HG03159 (cell line): ENCODE results near the gene SMYD5.
A peak's percentile ranks its signal among the peaks of the same experiment; 100 is the strongest.

Source experiments
- ATAC-seq: cut with Tn5 transposase; IDR thresholded peaks from one replicate; pipeline ENCODE4 v1.9.1; 2021; ENCODE audit warnings: mild to moderate bottlenecking, moderate library complexity; ENCODE audit not compliant: unreplicated experiment

SMYD5 gene

DNA sequence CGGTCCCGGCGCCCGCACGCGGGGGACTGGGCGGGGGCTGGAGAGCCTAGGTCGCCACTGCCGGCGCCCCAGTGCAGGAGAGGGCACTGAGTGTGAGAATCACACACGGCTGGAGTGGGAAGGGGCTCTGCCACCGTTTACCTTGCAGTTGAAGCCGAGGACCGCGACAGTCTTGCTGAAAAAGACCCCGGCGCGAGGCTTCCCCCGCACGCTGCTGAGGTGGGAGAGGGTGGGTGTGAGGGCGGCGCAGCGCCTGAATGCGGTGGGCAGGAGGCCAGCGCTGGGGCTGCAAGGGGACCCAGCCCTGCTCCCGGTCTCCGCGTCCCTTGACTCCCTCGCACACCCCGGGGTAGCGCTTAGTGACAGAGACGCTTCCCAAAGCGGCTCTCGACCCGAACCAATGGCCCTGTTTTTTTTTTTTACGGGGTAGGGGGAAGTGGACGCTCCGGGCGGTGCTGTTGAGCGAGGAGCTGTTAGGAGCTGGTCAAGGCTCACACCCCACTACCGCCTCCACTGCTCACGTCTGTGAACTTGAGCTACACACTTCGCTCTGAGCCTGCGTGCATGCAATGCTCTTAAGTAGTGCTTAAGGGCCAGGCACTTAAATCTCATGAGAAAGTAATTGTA is 10.9 kb upstream of the SMYD5 start:
- no peak for ATAC-seq

DNA sequence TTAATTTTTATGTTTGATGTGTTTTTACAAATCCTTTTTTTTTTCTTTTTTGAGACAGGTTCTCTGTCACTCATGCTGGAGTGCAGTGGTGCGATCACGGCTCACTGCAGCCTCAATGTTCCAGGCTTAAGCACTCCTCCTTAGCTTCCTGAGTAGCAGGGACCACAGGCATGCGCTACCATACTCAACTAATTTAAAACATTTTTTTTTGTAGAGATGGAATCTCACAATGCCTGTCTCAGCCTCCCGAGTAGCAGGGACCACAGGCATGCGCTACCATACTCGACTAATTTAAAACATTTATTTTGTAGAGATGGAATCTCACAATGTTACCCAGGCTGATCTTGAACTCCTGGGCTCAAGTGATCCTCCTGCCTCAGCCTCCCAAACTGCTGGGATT is 8.4 kb upstream of the SMYD5 start:
- ATAC-seq = no peak

GRCh38 chr2:73208258-73208657 is 5.8 kb upstream of the SMYD5 start:
- ATAC-seq = no peak

GRCh38 chr2:73210019-73210418 is 4.0 kb upstream of the SMYD5 start:
- ATAC-seq = no peak

- no peak for ATAC-seq
Measured at GRCh38 chr2:73210696-73211095, 3.3 kb upstream of the SMYD5 start.

DNA sequence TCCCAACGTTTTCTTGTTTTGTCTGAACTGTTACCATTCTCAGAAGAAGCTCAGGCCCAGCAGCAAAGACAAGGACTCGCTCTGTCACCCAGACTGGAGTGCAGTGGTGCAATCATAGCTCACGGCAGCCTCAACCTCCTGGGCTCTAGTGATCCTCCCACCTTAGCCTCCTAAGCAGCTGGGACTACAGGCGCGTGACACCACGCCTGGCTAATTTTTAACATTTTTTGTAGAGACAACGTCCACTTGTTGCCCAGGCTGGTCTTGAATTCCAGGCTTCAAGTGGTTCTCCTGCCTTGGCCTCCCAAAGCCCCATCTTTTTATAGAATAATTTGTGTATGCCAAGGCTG is 2.0 kb upstream of the SMYD5 start:
- ATAC-seq = no peak

DNA sequence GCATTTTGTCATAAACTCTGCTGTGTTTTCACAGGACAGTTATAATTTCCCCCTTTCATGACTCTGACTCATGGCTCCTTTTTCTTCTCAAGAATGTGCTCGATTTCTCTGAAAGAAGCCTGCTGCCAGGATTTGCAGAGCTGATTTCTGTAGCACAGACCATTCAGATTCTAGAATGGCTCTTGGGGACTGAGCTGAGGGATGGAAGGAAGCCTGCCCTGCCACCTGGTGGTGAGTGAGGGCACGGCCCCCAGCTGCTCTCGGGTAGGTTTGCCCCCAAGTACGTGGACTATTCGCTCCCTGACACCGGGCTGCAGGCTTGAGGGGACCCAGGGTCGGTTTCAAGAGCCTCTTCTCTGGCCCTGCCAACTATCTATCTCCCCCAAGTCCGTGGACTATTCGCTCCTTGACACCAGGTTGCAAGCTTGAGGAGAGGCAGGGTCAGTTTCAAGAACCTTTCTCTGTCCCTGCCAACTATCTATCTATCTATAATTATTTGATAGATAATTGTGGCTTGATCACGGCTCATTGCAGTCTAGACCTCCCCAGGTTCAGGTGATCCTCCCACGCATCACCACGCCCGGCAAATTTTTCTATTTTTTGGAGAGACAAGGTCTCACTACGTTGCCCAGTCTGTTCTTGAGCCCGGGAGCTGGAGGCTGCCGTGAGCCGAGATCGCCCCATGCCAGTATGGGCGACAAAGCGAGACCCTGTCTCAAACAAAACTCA is 1.4 kb upstream of the SMYD5 start:
- ATAC-seq = peak; percentile 77

DNA sequence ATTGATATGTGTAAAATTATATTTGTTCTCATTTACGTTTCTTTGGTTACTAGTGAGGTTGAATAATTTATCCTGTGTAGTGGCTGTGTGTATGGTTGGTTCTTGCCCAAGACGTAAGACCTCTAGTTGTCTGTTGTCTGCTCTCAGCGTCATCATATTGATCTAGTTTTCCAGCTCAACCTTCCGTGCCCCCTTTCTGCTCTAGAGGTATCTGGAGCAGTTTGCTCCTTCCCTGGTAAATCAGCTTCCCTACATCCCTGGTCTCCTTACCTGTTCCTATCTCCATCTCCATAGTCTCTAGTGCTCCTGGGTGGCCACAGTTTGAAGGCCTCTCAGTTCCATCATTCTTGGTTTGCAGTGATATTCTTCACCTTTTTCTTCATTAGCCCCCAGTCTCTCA is 1.2 kb downstream of the SMYD5 start:
- no peak for ATAC-seq

DNA sequence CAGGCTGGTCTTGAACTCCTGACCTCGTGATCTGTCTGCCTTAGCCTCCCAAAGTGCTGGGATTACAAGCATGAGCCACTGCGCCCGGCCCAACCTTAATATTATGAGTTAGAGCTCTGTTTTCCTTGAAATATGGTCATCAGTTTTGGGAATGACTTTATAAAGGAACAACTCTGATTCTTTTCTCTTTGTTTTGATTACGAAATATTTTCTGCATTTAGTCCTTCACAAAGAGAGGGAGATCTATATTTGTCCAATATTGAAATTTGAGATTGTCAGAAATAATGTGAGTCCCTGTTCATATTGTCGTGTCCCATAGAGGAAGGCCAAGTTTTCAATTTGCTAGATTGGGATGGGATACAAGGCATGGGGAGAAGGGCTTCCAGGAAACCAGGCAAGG is 3.1 kb downstream of the SMYD5 start:
- no peak for ATAC-seq

DNA sequence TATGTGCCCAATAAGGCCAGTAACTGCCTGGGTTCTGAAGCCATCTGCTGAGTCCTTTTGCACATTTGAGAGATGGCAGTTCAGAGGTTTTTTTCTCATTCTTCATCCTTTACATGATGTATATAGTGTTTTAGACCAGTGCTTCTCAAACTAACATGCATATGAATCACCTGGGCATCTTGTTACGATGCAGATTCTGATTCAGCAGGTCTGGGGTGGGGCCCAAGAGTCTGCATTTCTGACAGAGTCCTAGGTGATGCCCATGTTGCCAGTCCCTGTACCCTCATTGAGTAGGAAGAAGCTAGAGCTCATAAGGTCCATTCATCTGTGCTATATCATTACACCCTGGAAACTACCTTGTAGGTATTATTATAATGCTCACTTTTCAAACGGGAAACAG is 3.8 kb downstream of the SMYD5 start:
- no peak for ATAC-seq

- no peak for ATAC-seq
Measured at GRCh38 chr2:73218298-73218697, 4.3 kb downstream of the SMYD5 start.

- ATAC-seq = no peak
Measured at GRCh38 chr2:73223821-73224220, 9.8 kb downstream of the SMYD5 start.

GRCh38 chr2:73225513-73226360 is 11.7 kb downstream of the SMYD5 start:
- no peak for ATAC-seq

- ATAC-seq = no peak
Measured at GRCh38 chr2:73227086-73227485, 13.0 kb downstream of the SMYD5 start.

GRCh38 chr2:73228631-73229030 is 14.6 kb downstream of the SMYD5 start:
- no peak for ATAC-seq

- no peak for ATAC-seq
Measured at GRCh38 chr2:73232403-73233153, 18.5 kb downstream of the SMYD5 start.

GRCh38 chr2:73233154-73233931 is 19.3 kb downstream of the SMYD5 start, which contains the start of gene PRADC1:
Gene PRADC1 (minus strand): TSS chr2:73233239. CDS start chr2:73233160, 79 bp downstream.
- ATAC-seq = peak; percentile 92

DNA sequence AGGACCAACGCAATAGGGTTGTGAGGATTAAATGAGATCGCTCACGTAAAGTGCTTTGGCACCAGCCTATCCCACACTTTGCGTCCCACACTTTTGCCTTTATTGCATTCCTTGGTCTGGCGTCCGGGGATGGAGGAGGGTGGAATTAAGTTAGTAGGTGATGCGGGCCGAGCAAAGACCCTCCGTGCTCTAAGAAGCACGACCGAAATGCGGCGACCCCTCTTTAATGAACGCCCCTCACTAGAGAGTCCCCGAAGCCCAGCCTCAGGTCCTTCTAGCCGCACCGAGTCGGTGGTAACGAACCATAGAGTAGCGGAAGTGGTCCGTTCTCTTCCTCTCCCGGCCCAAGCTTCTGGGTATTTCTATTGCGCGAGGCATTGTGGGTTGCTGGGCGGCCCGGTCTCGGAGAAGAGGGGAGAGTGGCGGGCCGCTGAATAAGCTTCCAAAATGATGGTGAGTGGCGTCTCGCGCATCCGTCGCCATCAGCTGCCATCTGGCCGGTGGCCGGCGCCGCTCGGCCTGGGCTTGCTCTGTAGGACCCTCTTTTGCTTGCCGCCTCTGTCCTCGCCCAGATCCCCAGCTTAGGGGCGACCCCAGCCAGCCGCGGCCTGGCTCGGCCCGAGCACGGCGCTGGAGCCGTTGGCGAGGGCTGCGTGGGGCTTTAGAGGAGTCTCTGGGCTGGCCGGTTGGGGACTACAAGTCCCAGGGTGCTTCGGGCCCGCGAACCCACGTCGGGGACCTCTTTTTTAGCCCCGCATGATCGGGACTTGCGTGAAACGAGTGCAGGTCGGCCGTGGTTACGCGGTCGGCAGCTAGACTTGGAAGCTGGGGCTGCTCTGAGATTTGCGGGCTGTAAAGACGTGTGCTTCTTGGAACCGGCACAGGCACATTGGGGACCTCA is 20.1 kb downstream of the SMYD5 start, which contains the start of gene CCT7:
Gene CCT7 (plus strand): TSS at position 377 of the 901 bp plus-strand sequence. CDS start 71 bp downstream, at position 448.
- ATAC-seq = peak; percentile 62
